Activated CD4-positive, CD25-positive, alpha-beta regulatory T cell (primary cell): ENCODE data around the gene RUSC2.
"Not testable (repeated sequence)": the region's sequence is repeated elsewhere in the genome, so short reads cannot be mapped to it uniquely, and the experiment has no call there.

ENCODE experiments used
- DNase-seq, 4 experiments: peaks; one replicate each; lab custom pipeline; 2025; lab: John Stamatoyannopoulos, UW

RUSC2 gene

GRCh38 chr9:35523556-35523955 is 33.6 kb downstream of the RUSC2 start:
- DNase-seq: not testable (repeated sequence)

GRCh38 chr9:35526087-35526801 is 36.3 kb downstream of the RUSC2 start:
- no peak for DNase-seq

GRCh38 chr9:35529161-35529823 is 39.4 kb downstream of the RUSC2 start:
- no peak for DNase-seq

- DNase-seq: no peak
Observed at GRCh38 chr9:35533398-35533797, 43.5 kb downstream of the RUSC2 start.

GRCh38 chr9:35534921-35535320 is 45.0 kb downstream of the RUSC2 start:
- not testable (repeated sequence) for DNase-seq

GRCh38 chr9:35537913-35538312 is 48.0 kb downstream of the RUSC2 start:
- no peak for DNase-seq

- DNase-seq: no peak
Observed at GRCh38 chr9:35538361-35539234, 48.7 kb downstream of the RUSC2 start.
